ENCODE results near the gene TM6SF1. TPM values are rescaled to one million over a fixed set of nuclear protein-coding genes. Genes with fewer than 3 reads are reported as not detected.

TM6SF1 gene
- total and polyA plus RNA-seq, 2 of the 8 experiments (the other 6 are each of a cell fraction or from before 2014, with no cell fraction given): 0.74 to 1.0 TPM

GRCh38 chr15:83057696-83058376, 49.6 kb upstream of the TM6SF1 start (continued):
- no peak for TF ChIP-seq CHD7 (IDR thresholded peaks at IDR 0.05; ENCODE audit: insufficient replicate concordance, low read length)
- no peak for TF ChIP-seq SIRT6 (IDR thresholded peaks at IDR 0.05; ENCODE audit: low read length)
- no peak for TF ChIP-seq KDM1A (IDR thresholded peaks at IDR 0.05; ENCODE audit: borderline replicate concordance, low read length)
- TF ChIP-seq, protein P1, sequence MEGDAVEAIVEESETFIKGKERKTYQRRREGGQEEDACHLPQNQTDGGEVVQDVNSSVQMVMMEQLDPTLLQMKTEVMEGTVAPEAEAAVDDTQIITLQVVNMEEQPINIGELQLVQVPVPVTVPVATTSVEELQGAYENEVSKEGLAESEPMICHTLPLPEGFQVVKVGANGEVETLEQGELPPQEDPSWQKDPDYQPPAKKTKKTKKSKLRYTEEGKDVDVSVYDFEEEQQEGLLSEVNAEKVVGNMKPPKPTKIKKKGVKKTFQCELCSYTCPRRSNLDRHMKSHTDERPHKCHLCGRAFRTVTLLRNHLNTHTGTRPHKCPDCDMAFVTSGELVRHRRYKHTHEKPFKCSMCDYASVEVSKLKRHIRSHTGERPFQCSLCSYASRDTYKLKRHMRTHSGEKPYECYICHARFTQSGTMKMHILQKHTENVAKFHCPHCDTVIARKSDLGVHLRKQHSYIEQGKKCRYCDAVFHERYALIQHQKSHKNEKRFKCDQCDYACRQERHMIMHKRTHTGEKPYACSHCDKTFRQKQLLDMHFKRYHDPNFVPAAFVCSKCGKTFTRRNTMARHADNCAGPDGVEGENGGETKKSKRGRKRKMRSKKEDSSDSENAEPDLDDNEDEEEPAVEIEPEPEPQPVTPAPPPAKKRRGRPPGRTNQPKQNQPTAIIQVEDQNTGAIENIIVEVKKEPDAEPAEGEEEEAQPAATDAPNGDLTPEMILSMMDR (IDR thresholded peaks at IDR 0.05; ENCODE audit: control extremely low read depth in 1 of 3, insufficient read depth in 1 of 3, low read depth in 1 of 3, low read length in 3 of 3): no peak
- no peak for TF ChIP-seq KDM4A (IDR thresholded peaks at IDR 0.05; ENCODE audit: low read depth, low read length, severe bottlenecking)
- TF ChIP-seq EGR1 (IDR thresholded peaks at IDR 0.05; ENCODE audit: borderline replicate concordance, low read depth, low read length): no peak
- no peak for TF ChIP-seq EP300 (IDR thresholded peaks at IDR 0.05; ENCODE audit: borderline replicate concordance in 1 of 2, low read depth in 2 of 2, low read length in 2 of 2)
- no peak for TF ChIP-seq YY1 (IDR thresholded peaks at IDR 0.05; ENCODE audit: low read depth, low read length)

Measured in H1 (cell line).